Effector CD8-positive, alpha-beta T cell (primary cell): ENCODE data around the gene GPX7.

Experiments
- DNase-seq: peaks from one replicate; lab custom pipeline; 2025; lab: John Stamatoyannopoulos, UW

GPX7 gene

DNA sequence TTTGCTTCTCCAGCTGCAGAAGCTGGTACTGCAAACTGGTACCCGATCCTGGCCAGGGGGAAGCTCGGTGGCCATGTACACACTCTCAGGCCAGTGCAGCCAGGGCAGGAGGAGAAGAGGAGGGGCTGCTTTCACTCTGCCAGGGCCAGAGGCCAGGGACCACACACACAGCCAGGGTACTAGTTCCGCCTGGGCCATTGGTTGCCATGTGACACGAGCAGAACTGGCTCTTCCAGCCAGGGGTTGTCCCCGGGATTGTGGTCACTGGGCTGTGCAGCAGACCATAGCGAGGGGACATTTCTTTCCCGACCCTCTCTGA, 27.1 kb downstream of the GPX7 start:
- no peak for DNase-seq

DNA sequence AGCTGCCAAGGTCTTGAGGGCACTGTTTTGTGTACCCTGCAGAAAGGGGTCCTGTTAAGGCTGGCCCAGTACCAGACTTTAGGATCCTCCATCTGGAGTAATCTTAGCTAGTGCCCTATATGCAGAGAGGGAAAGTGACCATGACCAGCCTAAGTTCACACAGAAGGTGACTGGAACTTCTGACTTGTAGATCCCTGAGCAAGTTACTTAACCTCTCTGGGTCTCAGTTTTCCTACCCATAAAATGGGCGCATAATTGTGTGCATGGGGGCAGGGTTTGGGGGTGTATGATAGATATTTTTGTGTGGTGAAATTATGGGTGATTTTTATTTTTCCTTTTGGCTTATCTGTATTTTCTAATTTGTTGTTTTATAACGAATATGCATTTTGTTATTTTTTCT, 27.5 kb downstream of the GPX7 start:
- no peak for DNase-seq

- DNase-seq: no peak
Measured at GRCh38 chr1:52631759-52632331, 29.7 kb downstream of the GPX7 start.

DNA sequence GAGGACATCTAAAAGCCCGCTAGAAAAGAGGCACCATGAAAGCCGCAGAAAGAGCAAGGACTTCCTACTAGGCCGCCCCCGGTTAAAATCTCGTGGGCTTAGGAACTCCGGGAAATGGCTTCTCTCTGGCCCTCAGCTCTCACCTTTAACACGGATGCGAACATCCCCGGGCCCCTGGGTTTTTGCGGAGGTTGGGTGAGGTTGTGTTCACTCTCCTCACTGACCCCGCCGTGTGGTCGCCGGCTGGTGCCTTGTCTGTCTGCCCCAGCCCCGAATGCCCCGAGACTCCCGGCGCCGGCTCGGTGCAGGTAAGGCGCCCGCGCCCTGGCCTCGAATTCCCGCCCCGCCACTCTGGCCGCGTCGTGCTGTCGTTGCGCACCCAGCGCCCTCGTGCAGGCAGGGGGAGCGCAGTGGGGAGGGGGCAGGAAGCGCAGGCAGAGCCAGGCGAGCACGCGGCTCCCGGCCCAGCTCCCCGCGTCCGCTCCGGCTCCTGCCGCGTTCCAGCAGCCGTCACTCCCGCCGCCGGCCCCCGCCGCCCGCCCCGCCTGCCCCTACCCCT, 30.6 kb downstream of the GPX7 start, which contains the start of gene SHISAL2A:
Gene SHISAL2A, plus strand, starts transcription at position 437 of the 559 bp plus-strand sequence. CDS start 326 bp downstream, outside the sequence.
- peak; percentile 37 for DNase-seq

- peak; percentile 15 for DNase-seq
Measured at GRCh38 chr1:52633291-52633754, 31.2 kb downstream of the GPX7 start.

DNA sequence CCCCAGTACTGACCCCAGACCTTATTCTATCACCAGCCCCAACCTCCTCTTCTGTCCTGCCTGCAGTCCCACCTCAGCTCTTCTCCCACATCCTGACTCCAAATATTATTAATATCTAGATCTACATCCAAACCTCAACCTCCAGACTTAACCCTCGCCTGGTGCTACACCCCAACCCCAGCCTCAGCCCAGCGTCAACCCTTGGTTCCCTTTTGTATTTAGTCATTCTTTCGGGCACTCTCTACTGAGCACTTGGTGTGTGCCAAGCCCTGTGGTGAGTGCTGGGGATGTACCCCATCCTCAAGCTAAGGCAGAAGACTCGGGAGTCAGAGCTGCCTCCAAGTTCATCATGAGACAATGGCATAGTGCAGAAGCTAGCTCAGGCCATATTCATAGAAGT, 31.9 kb downstream of the GPX7 start:
- DNase-seq: no peak

- no peak for DNase-seq
Measured at GRCh38 chr1:52635321-52636089, 33.3 kb downstream of the GPX7 start.

- DNase-seq: peak; percentile 31
Measured at GRCh38 chr1:52636721-52637695, 34.8 kb downstream of the GPX7 start.

DNA sequence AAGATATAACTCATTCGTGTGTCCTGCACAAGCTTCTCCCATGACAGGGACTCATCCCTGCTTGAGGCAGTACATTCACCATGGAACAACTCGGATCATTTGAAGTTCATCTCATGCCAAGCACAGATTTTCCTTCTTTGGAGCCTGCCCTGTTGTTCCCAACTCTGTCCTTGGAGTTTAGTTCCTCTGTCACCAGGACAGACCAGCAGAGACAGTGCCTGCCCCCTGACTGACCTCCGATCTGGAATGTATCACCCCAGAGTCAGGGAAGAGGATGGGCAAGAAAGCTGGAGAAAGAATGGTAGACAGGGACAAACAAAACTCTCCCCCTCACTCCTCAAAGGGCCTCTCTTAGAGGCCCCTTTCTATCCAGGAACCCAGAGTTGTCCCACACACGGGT, 35.8 kb downstream of the GPX7 start:
- no peak for DNase-seq

DNA sequence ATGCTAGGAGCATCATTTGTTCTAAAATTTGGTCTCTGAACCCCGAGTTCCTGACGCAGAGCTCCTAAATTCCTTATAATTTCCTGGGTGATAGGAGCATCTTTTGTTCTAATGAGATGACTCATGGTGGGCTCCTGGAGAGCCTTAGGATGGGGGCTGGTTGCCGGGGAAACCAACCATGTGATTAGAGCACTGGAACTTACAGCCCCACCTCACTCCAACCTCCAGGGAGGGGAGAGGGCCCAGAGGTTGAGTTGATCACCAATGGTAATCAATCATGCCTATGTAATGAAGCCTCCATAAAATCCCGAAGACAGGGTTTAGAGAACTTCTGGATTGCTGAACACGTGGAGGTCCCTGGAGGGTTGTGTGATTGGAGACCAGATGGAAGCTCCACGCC, 38.5 kb downstream of the GPX7 start:
- no peak for DNase-seq

DNA sequence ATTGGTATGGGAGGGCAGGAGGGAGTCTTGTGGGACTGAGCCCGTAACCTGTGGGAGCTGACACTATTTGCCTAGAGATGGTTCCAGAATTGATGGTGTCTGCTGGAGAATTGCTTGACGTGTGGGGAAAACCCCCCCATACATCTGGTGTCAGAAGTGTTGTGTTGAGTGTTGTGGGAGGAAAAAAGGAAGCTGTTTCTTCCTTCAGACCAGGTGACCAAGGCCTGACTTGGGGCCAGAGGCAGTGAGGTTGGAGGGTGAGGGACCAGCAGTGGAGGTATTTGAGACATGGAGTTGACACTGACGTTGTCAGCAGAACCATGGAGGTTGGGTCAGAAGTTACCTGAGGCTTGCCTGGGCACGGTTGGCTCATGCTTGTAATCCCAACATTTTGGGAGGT, 39.1 kb downstream of the GPX7 start:
- no peak for DNase-seq

GRCh38 chr1:52645261-52645660, 43.1 kb downstream of the GPX7 start:
- no peak for DNase-seq

DNA sequence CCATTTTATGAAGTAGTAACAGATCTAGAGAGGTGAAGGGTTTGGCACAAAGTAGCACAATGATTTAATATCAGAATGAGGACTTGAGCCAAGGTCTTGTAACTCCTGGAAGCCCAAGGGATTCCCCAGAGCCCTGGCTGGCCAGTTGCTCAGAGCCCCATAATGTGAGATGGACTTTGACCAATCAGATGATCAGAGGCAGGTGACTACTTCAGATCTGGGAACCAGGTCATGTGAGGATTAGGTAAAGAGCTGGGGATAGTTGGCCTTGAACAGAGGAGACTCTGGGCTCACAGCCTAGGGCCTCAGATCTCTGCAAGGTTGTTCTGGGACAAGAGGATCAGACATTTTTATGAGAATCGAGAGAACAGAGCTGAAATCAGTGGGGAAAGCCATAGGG, 49.7 kb downstream of the GPX7 start:
- DNase-seq: no peak

DNA sequence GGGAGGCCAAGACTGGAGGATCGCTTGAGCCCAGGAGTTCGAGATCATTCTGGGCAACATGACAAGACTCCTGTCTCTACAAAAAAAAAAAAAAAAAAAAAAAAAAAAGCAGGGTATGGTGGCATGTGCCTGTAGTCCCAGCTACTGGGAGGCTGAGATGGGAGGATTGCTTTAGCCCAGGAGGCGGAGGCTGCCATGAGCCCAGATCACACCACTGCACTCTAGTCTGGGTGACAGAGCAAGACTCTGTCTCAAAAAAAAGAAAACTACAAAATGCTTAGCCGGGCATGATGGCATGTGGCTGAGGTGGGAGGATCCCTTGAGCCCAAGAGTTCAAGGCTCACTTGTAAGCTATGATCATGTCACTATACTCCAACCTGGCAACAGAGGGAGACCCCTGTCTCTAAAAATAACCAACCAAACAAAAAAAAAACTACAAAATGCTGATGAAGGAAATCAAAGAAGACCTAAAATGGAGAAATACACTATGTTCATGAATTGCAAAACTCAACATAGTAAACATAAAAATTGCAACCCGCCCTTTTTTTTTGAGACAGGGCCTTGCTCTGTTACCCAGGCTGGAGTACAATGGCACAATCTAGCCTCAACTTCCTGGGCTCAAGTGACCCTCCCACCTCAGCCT, 51.2 kb downstream of the GPX7 start:
- no peak for DNase-seq

GRCh38 chr1:52654063-52654462, 51.9 kb downstream of the GPX7 start:
- no peak for DNase-seq

- no peak for DNase-seq
Measured at GRCh38 chr1:52657702-52658101, 55.5 kb downstream of the GPX7 start.
